Measurements from ENCODE around the gene ZNF574.

DNA sequence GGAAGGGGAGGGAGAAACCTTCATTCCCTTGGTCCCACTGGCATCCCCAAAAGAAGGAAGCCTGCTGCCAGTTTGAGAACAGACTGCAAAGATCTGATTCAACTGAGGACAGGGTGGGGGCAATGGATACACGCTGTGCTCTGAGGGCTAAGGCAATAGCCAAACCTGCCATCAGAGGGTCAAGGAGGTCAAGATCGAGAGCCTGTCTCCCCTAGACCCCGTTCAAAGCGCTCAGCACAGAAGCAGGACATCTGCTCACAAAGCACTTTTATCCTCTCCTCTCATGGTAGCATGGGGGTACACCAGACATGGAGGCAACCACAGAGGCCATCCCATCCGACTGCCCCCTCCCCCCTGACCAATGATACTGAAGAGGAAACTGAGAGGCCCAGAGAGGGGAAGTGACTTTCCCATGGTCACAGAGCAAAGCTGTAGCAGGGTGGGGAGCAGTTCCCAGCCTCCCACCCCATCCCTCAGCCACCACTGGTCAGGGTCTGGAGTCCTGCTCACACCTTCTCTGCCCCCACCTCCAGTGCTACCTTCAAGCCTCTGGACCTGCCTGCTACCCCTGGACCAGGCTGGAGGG lies 45.2 kb downstream of the ZNF574 start:
- TF ChIP-seq, protein P1, sequence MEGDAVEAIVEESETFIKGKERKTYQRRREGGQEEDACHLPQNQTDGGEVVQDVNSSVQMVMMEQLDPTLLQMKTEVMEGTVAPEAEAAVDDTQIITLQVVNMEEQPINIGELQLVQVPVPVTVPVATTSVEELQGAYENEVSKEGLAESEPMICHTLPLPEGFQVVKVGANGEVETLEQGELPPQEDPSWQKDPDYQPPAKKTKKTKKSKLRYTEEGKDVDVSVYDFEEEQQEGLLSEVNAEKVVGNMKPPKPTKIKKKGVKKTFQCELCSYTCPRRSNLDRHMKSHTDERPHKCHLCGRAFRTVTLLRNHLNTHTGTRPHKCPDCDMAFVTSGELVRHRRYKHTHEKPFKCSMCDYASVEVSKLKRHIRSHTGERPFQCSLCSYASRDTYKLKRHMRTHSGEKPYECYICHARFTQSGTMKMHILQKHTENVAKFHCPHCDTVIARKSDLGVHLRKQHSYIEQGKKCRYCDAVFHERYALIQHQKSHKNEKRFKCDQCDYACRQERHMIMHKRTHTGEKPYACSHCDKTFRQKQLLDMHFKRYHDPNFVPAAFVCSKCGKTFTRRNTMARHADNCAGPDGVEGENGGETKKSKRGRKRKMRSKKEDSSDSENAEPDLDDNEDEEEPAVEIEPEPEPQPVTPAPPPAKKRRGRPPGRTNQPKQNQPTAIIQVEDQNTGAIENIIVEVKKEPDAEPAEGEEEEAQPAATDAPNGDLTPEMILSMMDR (IDR thresholded peaks at IDR 0.05) = no peak
- TF ChIP-seq POLR2A (IDR thresholded peaks at IDR 0.05) = no peak
